Kidney (tissue), 14 donors: ENCODE results near the gene DUS1L. TPM values are rescaled to one million over a fixed set of nuclear protein-coding genes. Genes with fewer than 3 reads are reported as not detected.

ENCODE experiments used
- DNase-seq, 5 donors: peaks; one replicate each; pipeline ENCODE4 v3.0.0-alpha.2; 2013 to 2020
- FAIRE-seq: peaks from 2 replicates; lab custom pipeline; 2012; peaks lifted over from hg19 to GRCh38; lab: Jason Lieb, UNC
- H3K27ac ChIP-seq, 2 donors: one replicate each; pipeline ENCODE4 v1.7.0; 2013; ENCODE audit warnings: low read depth in 2 of 2, low read length in 2 of 2, inconsistent platforms in 1 of 2
- H3K27me3 ChIP-seq: one replicate; pipeline ENCODE4 v1.7.1; 2013; ENCODE audit warnings: low read length, inconsistent platforms; ENCODE audit not compliant: control insufficient read depth, insufficient read depth
- H3K36me3 ChIP-seq, 3 donors: one replicate each; pipeline versions ENCODE4 v1.7.0 to v1.7.1; 2013; ENCODE audit warnings: low read length in 3 of 3, control low read depth in 1 of 3, inconsistent platforms in 1 of 3; ENCODE audit not compliant: insufficient read depth in 3 of 3, control insufficient read depth in 2 of 3
- H3K4me1 ChIP-seq, 3 donors: one replicate each; pipeline versions ENCODE4 v1.7.0 to v1.7.1; 2013; ENCODE audit warnings: low read length in 3 of 3, inconsistent platforms in 1 of 3, low read depth in 1 of 3; ENCODE audit not compliant: control insufficient read depth in 2 of 3, insufficient read depth in 2 of 3
- H3K4me3 ChIP-seq, 3 donors: one replicate each; pipeline versions ENCODE4 v1.7.0 to v1.8.1; 2013; ENCODE audit warnings: low read length in 3 of 3, control low read depth in 1 of 3, inconsistent platforms in 1 of 3
- H3K9ac ChIP-seq, 3 donors: one replicate each; pipeline versions ENCODE4 v1.7.0 to v1.7.1; 2013; ENCODE audit warnings: low read length in 3 of 3, control low read depth in 1 of 3, inconsistent platforms in 1 of 3
- H3K9me3 ChIP-seq, 3 donors: one replicate each; pipeline versions ENCODE4 v1.7.0 to v1.7.1; 2013; ENCODE audit warnings: low read length in 3 of 3, control low read depth in 1 of 3, inconsistent platforms in 1 of 3; ENCODE audit not compliant: control insufficient read depth in 2 of 3, insufficient read depth in 1 of 3
- intact Hi-C: fragments of 100-400 bp; cut with DNase I; formaldehyde crosslinking; loops from one replicate; pipeline ENCODE4 v1.11.1; 2022
- polyA plus RNA-seq: library from polyadenylated mRNA; stranded (reverse); fragments of 350-450 nt; fragmentation: Illumina TruSeq; extraction: RNeasy Lipid Tissue Mini Kit (QIAGEN cat#74804); gene quantifications from one replicate; pipeline ENCODE4 v1.2.3, GENCODE V29; 2014; ENCODE audit warnings: low read depth, low replicate concordance; ENCODE audit not compliant: insufficient read depth
- total RNA-seq: library from RNA; stranded (reverse); fragmentation: NEBNext Ultra II Directional; extraction: Animal tissue kit (Norgen Biotek cat#: 25700); gene quantifications from one replicate; pipeline ENCODE4 v1.2.1, GENCODE V29; 2021
- TF ChIP-seq, protein P1 (sequence below): IDR thresholded peaks from 3 replicates; pipeline ENCODE4 v1.5.1; 2012; ENCODE audit warnings: mild to moderate bottlenecking, moderate library complexity, borderline replicate concordance; ENCODE audit not compliant: insufficient read depth; ENCODE audit errors: extremely low read depth
- donor health status: control.
- donor health status: control.
- donor health status: control.
- donor health status: control.
- donor health status: control.
- donor health status: DM: yes; HTN: yes; CAD: no.
- donor health status: Normal renal cell carcinoma (clear cell type).

DUS1L gene
- total and polyA plus RNA-seq, 2 donors from 2014 or later, result 84.8 to 102 TPM

DNA sequence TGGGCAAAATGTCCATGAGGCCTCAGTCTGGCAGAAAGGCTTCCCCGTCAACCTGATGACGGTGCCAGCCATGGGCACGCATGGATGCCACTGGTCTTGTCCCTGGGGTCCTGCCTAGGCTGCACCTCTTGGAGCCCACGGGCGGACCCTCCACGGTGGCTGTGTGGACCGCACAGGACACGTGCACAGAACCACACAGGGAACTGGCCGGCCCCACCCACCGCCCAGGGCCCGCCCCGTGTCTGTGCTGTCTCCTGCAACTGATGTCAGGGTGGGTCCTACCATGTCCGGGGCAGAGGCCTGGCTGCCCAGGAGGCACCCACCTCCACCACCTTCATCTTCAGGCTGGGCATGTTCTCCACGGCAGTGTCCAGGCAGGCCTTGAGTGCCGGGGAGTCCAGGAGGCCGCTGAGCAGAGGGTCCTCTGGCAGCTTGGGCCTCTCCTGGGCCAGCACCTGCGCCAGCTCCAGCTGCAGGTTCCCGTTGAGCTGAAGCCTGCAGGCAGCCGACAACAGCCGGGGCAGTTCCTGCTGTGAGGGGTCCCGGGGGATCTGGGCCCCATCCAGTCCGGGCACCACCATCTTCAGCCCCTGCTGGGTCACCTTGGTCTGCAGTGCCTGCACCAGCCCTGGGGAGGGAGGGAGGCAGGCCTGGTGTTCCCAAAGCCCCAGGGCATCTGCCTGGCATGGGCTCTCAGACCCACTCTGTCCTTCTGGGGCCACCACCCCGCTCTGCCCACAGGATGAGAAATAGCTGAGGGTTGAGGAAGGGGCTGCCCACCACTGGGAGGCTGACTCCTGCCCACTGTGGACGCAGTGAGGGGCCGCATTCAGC, 20.5 kb upstream of the DUS1L start:
- Histone ChIP-seq H3K9ac (no peak overlapping the region), H3K9me3 (no peaks in the 10 kb centered on the region), H3K27ac (no peak overlapping the region), H3K4me1 (no peaks in the 10 kb centered on the region), H3K27me3 (no peaks in the 10 kb centered on the region), H3K36me3 (peaks cover 0 to 14% (median 4%) of the 10 kb centered on the region in 3 donors), H3K4me3 (no peak overlapping the region)
- DNase-seq (no peak), FAIRE-seq (no peak)
- intact Hi-C loops, result no loop called here
- TF ChIP-seq, protein P1, sequence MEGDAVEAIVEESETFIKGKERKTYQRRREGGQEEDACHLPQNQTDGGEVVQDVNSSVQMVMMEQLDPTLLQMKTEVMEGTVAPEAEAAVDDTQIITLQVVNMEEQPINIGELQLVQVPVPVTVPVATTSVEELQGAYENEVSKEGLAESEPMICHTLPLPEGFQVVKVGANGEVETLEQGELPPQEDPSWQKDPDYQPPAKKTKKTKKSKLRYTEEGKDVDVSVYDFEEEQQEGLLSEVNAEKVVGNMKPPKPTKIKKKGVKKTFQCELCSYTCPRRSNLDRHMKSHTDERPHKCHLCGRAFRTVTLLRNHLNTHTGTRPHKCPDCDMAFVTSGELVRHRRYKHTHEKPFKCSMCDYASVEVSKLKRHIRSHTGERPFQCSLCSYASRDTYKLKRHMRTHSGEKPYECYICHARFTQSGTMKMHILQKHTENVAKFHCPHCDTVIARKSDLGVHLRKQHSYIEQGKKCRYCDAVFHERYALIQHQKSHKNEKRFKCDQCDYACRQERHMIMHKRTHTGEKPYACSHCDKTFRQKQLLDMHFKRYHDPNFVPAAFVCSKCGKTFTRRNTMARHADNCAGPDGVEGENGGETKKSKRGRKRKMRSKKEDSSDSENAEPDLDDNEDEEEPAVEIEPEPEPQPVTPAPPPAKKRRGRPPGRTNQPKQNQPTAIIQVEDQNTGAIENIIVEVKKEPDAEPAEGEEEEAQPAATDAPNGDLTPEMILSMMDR, result no peak

DNA sequence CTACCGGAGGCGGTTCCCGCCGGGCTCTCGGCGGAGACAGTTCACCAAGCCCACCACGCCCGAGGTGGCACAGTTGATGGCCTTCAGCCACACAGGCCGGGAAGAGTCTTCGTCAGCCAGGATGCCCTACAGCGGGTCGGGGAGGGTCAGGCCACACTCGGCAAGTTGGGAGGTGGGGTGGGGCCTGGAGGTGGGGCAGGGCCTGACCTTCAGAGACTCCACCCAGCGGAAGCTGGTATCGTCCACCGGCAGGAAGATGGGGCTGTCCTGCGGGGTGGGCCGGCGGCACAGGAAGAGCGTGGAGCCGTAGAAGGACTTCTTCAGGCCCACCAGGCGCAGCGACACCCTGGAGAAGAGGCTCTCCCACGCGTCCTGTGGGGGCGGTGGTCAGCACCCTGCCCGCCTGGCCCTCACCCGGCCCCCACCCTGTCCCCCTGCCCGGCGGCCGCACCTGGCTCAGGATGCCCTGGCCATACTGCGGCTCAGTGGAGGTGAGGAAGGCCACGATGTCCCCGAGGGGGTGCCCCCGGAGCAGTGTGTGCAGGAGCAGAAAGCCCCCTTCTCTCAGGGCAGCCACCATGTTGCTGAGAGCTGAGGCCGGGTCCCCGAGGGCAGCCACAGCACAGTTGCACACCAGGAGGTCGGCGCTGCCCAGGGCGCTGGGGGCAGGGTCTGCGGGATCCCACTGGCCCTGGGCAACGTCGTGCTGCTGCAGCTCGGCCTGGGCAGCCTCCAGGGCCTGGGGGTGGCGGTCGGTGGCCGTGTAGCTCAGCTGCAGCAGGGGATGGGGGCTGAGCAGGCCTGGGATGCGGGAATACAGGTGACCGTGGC, 19.6 kb upstream of the DUS1L start:
- intact Hi-C loops, result no loop called here
- Histone ChIP-seq H3K9me3 (no peaks in the 10 kb centered on the region), H3K27me3 (no peaks in the 10 kb centered on the region), H3K4me1 (no peaks in the 10 kb centered on the region), H3K4me3 (no peak overlapping the region), H3K9ac (no peak overlapping the region), H3K27ac (no peak overlapping the region), H3K36me3 (peaks cover 0 to 14% (median 4%) of the 10 kb centered on the region in 3 donors)
- DNase-seq (no peak), FAIRE-seq (no peak)
- TF ChIP-seq, protein P1, result no peak

DNA sequence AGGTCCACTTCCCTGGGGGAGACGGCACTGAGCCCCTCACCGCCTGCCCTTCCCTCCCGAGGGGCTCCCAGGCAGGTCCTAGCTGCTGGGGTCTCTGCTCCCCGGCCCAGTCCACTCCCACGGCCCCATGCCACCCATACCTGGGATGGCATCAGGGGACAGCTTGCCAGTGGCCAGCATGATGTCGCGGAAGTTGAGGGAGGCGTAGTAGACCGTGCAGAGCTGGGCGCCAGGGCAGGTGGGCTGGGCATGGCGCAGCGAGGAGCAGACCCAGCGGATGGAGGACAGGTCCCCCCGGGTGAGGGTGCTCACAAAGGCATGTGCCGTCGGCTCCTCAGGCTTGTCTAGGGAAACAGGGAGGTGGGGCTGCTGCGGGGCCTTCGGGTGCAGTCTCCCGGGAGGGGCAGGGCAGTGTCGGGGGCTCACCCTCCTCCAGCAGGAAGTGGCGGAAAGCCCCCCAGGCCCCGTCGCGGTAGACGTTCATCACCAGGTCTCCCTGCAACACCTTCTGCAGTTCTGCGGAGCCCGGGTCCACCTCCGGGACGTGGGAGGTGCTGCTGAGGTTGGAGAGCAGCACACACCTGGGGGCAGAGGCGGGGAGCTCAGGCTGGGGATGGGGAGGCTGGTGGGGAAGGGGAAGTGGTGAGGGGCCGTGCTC, 18.9 kb upstream of the DUS1L start:
- Histone ChIP-seq H3K4me3 (no peak overlapping the region), H3K4me1 (no peaks in the 10 kb centered on the region), H3K27ac (no peak overlapping the region), H3K9ac (no peak overlapping the region), H3K27me3 (no peaks in the 10 kb centered on the region), H3K9me3 (no peaks in the 10 kb centered on the region), H3K36me3 (peaks cover 0 to 14% (median 4%) of the 10 kb centered on the region in 3 donors)
- TF ChIP-seq, protein P1, result no peak
- DNase-seq (no peak), FAIRE-seq (no peak)
- intact Hi-C loops, result no loop called here
